PC-9 (cell line): ENCODE data around the gene PNPLA2. TPM values are rescaled to one million over a fixed set of nuclear protein-coding genes. Genes with fewer than 3 reads are reported as not detected.

ENCODE experiments used
- BruUV-seq: library from RNA; stranded (reverse); fragments of 400-500 nt; replicated peaks from 2 replicates; lab custom pipeline; 2021; lab: Mats Ljungman, UMichigan
- CTCF ChIA-PET: fragments of 300-600 bp; sonication (Branson Sonifier 250); formaldehyde crosslinking; loops from one replicate; lab custom pipeline; 2022; ENCODE audit warnings: antibody characterized with exemption; lab: Charles Lee
- POLR2A ChIA-PET: fragments of 300-600 bp; sonication (Branson Sonifier 250); formaldehyde crosslinking; loops from one replicate; lab custom pipeline; 2022; ENCODE audit warnings: antibody characterized with exemption; ENCODE audit not compliant: unreplicated experiment; lab: Charles Lee
- DNase-seq, 2 experiments: peaks; one replicate each; pipeline versions ENCODE4 v3.0.0 to v3.0.0-alpha.2; 2015 to 2022; ENCODE audit warnings: mixed read lengths in 1 of 2
- H2AFZ ChIP-seq: fragments of 200-600 bp; sonication (generic); 2 replicates; pipeline ENCODE4 v1.8.1; 2017; ENCODE audit warnings: antibody characterized with exemption
- H3F3A ChIP-seq: fragments of 200-600 bp; sonication (generic); 2 replicates; pipeline ENCODE4 v1.8.1; 2017; ENCODE audit warnings: antibody characterized with exemption, mild to moderate bottlenecking, low read depth; ENCODE audit not compliant: insufficient read depth
- H3K27ac ChIP-seq: fragments of 200-600 bp; sonication (generic); 2 replicates; pipeline ENCODE4 v1.6.1; 2016; ENCODE audit warnings: mixed run types
- H3K27me3 ChIP-seq: fragments of 200-600 bp; sonication (generic); 2 replicates; pipeline ENCODE4 v1.6.1; 2016; ENCODE audit warnings: low read depth, mixed run types; ENCODE audit not compliant: insufficient read depth
- H3K36me3 ChIP-seq: fragments of 200-600 bp; sonication (generic); 2 replicates; pipeline ENCODE4 v1.6.1; 2016; ENCODE audit warnings: low read depth, mixed run types
- H3K4me1 ChIP-seq: fragments of 200-600 bp; sonication (generic); replicated peaks from 2 replicates; pipeline ENCODE4 v1.6.1; 2016; ENCODE audit warnings: mixed run types; ENCODE audit not compliant: insufficient read depth
- H3K4me2 ChIP-seq: fragments of 200-600 bp; sonication (generic); 2 replicates; pipeline ENCODE4 v1.6.1; 2017; ENCODE audit warnings: mixed run types
- H3K4me3 ChIP-seq: fragments of 200-600 bp; sonication (generic); 2 replicates; pipeline ENCODE4 v1.6.1; 2016; ENCODE audit warnings: mixed run types
- H3K79me2 ChIP-seq: fragments of 200-600 bp; sonication (generic); 2 replicates; pipeline ENCODE4 v1.6.1; 2017; ENCODE audit warnings: low read depth, mixed run types
- H3K9me2 ChIP-seq: fragments of 200-600 bp; sonication (generic); 2 replicates; pipeline ENCODE4 v1.8.1; 2017; ENCODE audit warnings: mild to moderate bottlenecking; ENCODE audit not compliant: insufficient read depth
- H3K9me3 ChIP-seq: fragments of 200-600 bp; sonication (generic); 2 replicates; pipeline ENCODE4 v1.8.1; 2016; ENCODE audit warnings: low read depth; ENCODE audit not compliant: insufficient read depth
- H4K20me1 ChIP-seq: fragments of 200-600 bp; sonication (generic); 2 replicates; pipeline ENCODE4 v1.8.1; 2017; ENCODE audit not compliant: insufficient read depth
- EZH2 ChIP-seq: fragments of 200-600 bp; sonication (generic); IDR thresholded peaks from 2 replicates; pipeline ENCODE4 v1.8.0; 2017; ENCODE audit warnings: antibody characterized with exemption, low read depth
- intact Hi-C: fragments of 100-400 bp; cut with micrococcal nuclease; formaldehyde crosslinking; loops from one replicate; pipeline ENCODE4 v1.10.0; 2022; ENCODE audit not compliant: unreplicated experiment
- total RNA-seq: library from RNA; stranded (reverse); gene quantifications from 2 replicates; pipeline ENCODE4 v1.2.3, GENCODE V29; 2021
- TF ChIP-seq, protein P1 (sequence below): fragments of 200-600 bp; sonication (generic); conservative IDR thresholded peaks from 2 replicates; pipeline ENCODE4 v1.6.1; 2017; ENCODE audit warnings: mixed run types, antibody characterized with exemption, mild to moderate bottlenecking, moderate library complexity

Gene PNPLA2
- total RNA-seq, 1 experiment from 2014 or later: 137 TPM

DNA sequence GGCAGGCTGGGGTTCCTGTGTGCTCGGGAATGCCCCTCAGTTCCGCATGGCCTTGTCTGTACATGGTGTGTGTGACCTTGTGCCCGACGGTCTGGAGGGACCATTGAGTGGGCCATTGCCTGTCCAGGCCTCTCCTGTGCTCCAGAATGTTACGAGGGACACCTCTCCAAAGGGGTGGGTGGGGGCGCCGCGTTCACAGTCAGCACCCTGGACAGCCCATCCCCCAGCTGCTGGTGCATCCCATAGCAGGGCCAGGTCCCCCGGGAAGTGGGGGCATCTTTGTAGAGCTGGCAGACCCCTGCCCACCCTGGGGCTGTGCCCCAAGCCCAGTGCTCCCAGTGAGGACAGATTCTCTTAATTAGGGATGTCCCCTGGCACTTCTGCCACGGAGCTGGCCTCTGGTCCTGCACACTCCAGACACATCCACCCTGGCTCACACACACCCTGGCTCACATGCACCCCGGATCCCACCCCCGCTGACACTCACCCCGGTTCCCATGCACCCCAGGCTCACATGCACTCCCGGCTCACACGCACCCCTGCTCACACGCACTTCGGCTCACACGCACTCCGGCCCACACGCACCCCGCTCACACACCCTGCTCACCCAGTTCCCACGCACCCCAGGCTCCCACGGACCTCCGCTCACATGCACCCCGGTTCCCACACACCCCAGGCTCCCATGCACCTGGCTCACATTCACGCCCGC, 39.5 kb downstream of the PNPLA2 start:
- H3K9me3 ChIP-seq: no peaks in the 10 kb centered on the region
- ChIA-PET CTCF (no interaction called here), POLR2A (no interaction called here)
- no peaks in the 10 kb centered on the region for H3K9me2 ChIP-seq
- H3K4me2 ChIP-seq: no peak overlapping the region
- H3K27ac ChIP-seq: no peak overlapping the region
- H3F3A ChIP-seq: no peaks in the 10 kb centered on the region
- H3K79me2 ChIP-seq: no peaks in the 10 kb centered on the region
- no peaks in the 10 kb centered on the region for H3K36me3 ChIP-seq
- no peaks in the 10 kb centered on the region for H3K4me1 ChIP-seq
- no peak for DNase-seq
- TF ChIP-seq, protein P1, sequence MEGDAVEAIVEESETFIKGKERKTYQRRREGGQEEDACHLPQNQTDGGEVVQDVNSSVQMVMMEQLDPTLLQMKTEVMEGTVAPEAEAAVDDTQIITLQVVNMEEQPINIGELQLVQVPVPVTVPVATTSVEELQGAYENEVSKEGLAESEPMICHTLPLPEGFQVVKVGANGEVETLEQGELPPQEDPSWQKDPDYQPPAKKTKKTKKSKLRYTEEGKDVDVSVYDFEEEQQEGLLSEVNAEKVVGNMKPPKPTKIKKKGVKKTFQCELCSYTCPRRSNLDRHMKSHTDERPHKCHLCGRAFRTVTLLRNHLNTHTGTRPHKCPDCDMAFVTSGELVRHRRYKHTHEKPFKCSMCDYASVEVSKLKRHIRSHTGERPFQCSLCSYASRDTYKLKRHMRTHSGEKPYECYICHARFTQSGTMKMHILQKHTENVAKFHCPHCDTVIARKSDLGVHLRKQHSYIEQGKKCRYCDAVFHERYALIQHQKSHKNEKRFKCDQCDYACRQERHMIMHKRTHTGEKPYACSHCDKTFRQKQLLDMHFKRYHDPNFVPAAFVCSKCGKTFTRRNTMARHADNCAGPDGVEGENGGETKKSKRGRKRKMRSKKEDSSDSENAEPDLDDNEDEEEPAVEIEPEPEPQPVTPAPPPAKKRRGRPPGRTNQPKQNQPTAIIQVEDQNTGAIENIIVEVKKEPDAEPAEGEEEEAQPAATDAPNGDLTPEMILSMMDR: no peak
- no peak for TF ChIP-seq EZH2
- no peaks in the 10 kb centered on the region for H3K27me3 ChIP-seq
- no peaks in the 10 kb centered on the region for H4K20me1 ChIP-seq
- H3K4me3 ChIP-seq: no peak overlapping the region
- no peak overlapping the region for H2AFZ ChIP-seq
- intact Hi-C loops: no loop called here
- no TSS peak for BruUV-seq

DNA sequence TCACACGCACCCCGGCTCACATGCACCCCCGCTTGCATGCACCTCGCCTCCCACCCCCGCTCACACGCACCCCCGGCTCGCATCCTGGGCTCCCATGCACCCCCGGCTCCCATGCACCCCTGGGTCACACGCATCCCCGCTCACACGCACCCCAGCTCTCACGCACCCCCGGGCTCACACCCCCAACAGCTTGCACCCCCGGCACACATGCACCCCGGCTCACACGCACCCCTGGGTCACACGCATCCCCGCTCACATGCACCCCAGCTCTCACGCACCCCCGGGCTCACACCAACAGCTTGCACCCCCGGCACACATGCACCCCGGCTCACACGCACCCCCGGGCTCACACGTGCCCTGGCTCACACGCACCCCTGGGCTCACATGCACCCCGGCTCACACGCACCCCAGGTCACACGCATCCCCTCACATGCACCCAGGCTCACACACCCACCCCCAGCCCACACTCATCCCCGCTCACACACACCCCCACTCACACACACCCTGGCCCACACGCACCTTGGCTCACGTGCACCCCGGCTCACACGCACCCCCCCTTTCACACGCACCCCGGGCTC, 40.1 kb downstream of the PNPLA2 start:
- POLR2A ChIA-PET: no interaction called here
- no peaks in the 10 kb centered on the region for H3K9me3 ChIP-seq
- H3K27ac ChIP-seq: no peak overlapping the region
- H3K4me2 ChIP-seq: no peak overlapping the region
- CTCF ChIA-PET: no interaction called here
- intact Hi-C loops: no loop called here
- H3K79me2 ChIP-seq: no peaks in the 10 kb centered on the region
- TF ChIP-seq, protein P1: no peak
- no peak for TF ChIP-seq EZH2
- H2AFZ ChIP-seq: no peak overlapping the region
- BruUV-seq: no TSS peak
- H3K4me3 ChIP-seq: no peak overlapping the region
- no peaks in the 10 kb centered on the region for H3K27me3 ChIP-seq
- H3F3A ChIP-seq: no peaks in the 10 kb centered on the region
- H4K20me1 ChIP-seq: no peaks in the 10 kb centered on the region
- H3K9me2 ChIP-seq: no peaks in the 10 kb centered on the region
- H3K4me1 ChIP-seq: no peaks in the 10 kb centered on the region
- H3K36me3 ChIP-seq: no peaks in the 10 kb centered on the region
- DNase-seq: no peak

DNA sequence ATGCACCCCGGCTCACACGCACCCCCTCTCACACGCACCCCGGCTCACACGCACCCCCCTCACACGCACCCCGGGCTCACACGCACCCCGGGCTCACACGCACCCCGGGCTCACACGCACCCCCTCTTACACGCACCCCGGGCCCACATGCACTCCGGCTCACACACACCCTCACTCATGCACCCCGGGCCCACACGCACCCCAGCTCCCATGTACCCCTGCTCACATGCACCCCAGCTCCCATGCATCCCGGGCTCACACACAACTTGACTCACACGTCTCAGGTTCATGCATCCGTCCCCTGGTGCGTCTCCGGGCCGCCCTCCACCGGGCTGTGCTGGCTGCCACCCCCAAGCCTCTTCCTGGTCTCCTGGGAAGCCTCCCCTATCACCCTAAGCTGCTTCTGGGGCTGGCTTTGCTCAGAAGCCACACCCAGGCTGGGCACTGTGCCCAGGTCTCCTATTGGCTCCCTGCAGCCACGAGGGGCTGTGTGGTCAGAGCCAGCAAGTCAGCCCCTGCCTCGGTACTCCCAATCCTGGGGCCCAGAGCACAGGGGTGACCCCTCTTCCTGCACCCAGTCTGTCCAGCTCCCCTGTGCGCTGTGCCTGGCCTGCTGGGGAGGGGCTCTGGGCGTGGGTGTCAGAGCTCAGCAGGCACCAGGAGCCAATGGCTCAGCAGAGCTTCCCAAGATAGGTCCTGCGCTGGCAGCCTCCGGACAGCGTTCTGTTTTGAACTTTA, 40.8 kb downstream of the PNPLA2 start:
- Histone ChIP-seq H3K9me3 (no peaks in the 10 kb centered on the region), H3K27ac (no peak overlapping the region), H2AFZ (no peak overlapping the region), H4K20me1 (no peaks in the 10 kb centered on the region), H3K36me3 (no peaks in the 10 kb centered on the region), H3K27me3 (no peaks in the 10 kb centered on the region), H3K4me2 (no peak overlapping the region), H3K4me3 (no peak overlapping the region), H3K9me2 (no peaks in the 10 kb centered on the region), H3K79me2 (no peaks in the 10 kb centered on the region), H3K4me1 (no peaks in the 10 kb centered on the region), H3F3A (no peaks in the 10 kb centered on the region)
- peak in 1 of 2 experiments; percentile 45 for DNase-seq
- no TSS peak for BruUV-seq
- ChIA-PET POLR2A (no interaction called here), CTCF (no interaction called here)
- no peak for TF ChIP-seq EZH2
- intact Hi-C loops: no loop called here
